K562 (cell line): ENCODE measurements around the gene SLC34A1. TPM values are rescaled to one million over a fixed set of nuclear protein-coding genes. Genes with fewer than 3 reads are reported as not detected.

Source experiments
- ATAC-seq: fragments of 200-7000 bp; cut with Tn5 transposase; 3 replicates; pipeline ENCODE4 v1.9.1; 2020; ENCODE audit warnings: moderate library complexity
- BruUV-seq: library from RNA; stranded (reverse); fragments of 400-500 nt; replicated peaks from 2 replicates; lab custom pipeline; 2021; lab: Mats Ljungman, UMichigan
- CTCF ChIA-PET: fragments of 300-600 bp; formaldehyde crosslinking; extraction: SDS; loops from one replicate; lab custom pipeline; 2021; ENCODE audit warnings: low intra/inter-chr PET ratio; lab: Yijun Ruan, JAX
- POLR2A ChIA-PET: fragments of 300-600, 350-650 bp; sonication (Branson Sonifier 250); formaldehyde crosslinking; extraction: SDS; loops from one replicate; lab custom pipeline; 2021; ENCODE audit warnings: antibody characterized with exemption, inconsistent platforms; lab: Yijun Ruan, JAX
- DNase-seq, 4 experiments: peaks; one replicate each; pipeline versions ENCODE4 v3.0.0 to v3.0.0-alpha.2; 2011 to 2018; ENCODE audit warnings: low spot score in 3 of 4, mixed read lengths in 3 of 4; ENCODE audit errors: extremely low read depth in 1 of 4
- FAIRE-seq: peaks from 2 replicates; lab custom pipeline; 2011; peaks lifted over from hg19 to GRCh38; lab: Jason Lieb, UNC
- H2AFZ ChIP-seq: 2 replicates; pipeline ENCODE4 v1.6.0; 2011; ENCODE audit warnings: low read depth, low read length, control low read depth, inconsistent platforms
- H3K27ac ChIP-seq: fragments of 200-600 bp; 3 replicates; pipeline ENCODE4 v1.8.0; 2011; ENCODE audit warnings: low read depth, mild to moderate bottlenecking, control low read depth, inconsistent platforms, low read length, moderate library complexity, mixed read lengths; ENCODE audit errors: extremely low read depth
- H3K27me3 ChIP-seq, 2 experiments: fragments of 300-600 bp in 1 of 2; 2 replicates in 1 of 2; 3 replicates in 1 of 2; pipeline versions ENCODE4 v1.6.0 to v1.8.0; 2011; ENCODE audit warnings: inconsistent platforms in 2 of 2, low read length in 2 of 2, mild to moderate bottlenecking in 1 of 2, mixed read lengths in 1 of 2, moderate library complexity in 1 of 2; ENCODE audit not compliant: control insufficient read depth in 2 of 2, insufficient read depth in 2 of 2
- H3K36me3 ChIP-seq: fragments of 300-600 bp; 3 replicates; pipeline ENCODE4 v1.8.0; 2011; ENCODE audit warnings: mild to moderate bottlenecking, low read length, inconsistent platforms; ENCODE audit not compliant: control insufficient read depth, insufficient read depth
- H3K4me1 ChIP-seq, 2 experiments: fragments of 200-600 bp in 1 of 2; replicated peaks in 1 of 2; 2 replicates in 1 of 2; 3 replicates in 1 of 2; pipeline versions ENCODE4 v1.5.1 to v1.8.0; 2011; ENCODE audit warnings: inconsistent platforms in 2 of 2, low read length in 2 of 2, mild to moderate bottlenecking in 1 of 2, mixed read lengths in 1 of 2, moderate library complexity in 1 of 2; ENCODE audit not compliant: control insufficient read depth in 2 of 2, insufficient read depth in 2 of 2
- H3K4me2 ChIP-seq: 2 replicates; pipeline ENCODE4 v1.6.1; 2011; ENCODE audit warnings: low read length, control low read depth, inconsistent platforms, mixed read lengths; ENCODE audit not compliant: insufficient read depth
- H3K4me3 ChIP-seq: fragments of 200-600 bp; sonication (generic), shearing (Covaris generic); 2 replicates; pipeline ENCODE4 v1.5.1; 2016; ENCODE audit warnings: control low read depth, inconsistent platforms
- H3K79me2 ChIP-seq: fragments of 200-600 bp; 3 replicates; pipeline ENCODE4 v1.8.0; 2011; ENCODE audit warnings: low read length, inconsistent platforms; ENCODE audit not compliant: control insufficient read depth, insufficient read depth
- H3K9ac ChIP-seq, 2 experiments: 2 replicates each; pipeline versions ENCODE4 v1.6.0 to v1.6.1; 2011; ENCODE audit warnings: low read depth in 2 of 2, low read length in 2 of 2, control low read depth in 1 of 2, inconsistent platforms in 1 of 2, mild to moderate bottlenecking in 1 of 2, mixed read lengths in 1 of 2; ENCODE audit not compliant: insufficient read depth in 1 of 2
- H3K9me1 ChIP-seq: one replicate; pipeline ENCODE4 v1.6.0; 2011; ENCODE audit warnings: inconsistent platforms, mild to moderate bottlenecking, low read length, moderate library complexity; ENCODE audit not compliant: control insufficient read depth, insufficient read depth
- H3K9me3 ChIP-seq: replicated peaks from 2 replicates; pipeline ENCODE4 v1.5.1; 2011; ENCODE audit warnings: low read depth, low read length, inconsistent platforms; ENCODE audit not compliant: control insufficient read depth, insufficient read depth
- H4K20me1 ChIP-seq: replicated peaks from 2 replicates; pipeline ENCODE4 v1.6.1; 2011; ENCODE audit warnings: low read length, inconsistent platforms, mixed read lengths; ENCODE audit not compliant: control insufficient read depth, insufficient read depth
- ARHGAP35 ChIP-seq: fragments of 450-650 bp; IDR thresholded peaks from 2 replicates; pipeline ENCODE4 v1.6.1; 2018; ENCODE audit not compliant: partially characterized antibody
- CBFA2T2 ChIP-seq: fragments of 450-650 bp; conservative IDR thresholded peaks from 2 replicates; pipeline ENCODE4 v1.6.1; 2017; ENCODE audit warnings: mild to moderate bottlenecking
- CCNT2 ChIP-seq: IDR thresholded peaks from 2 replicates; pipeline ENCODE4 v1.6.1; 2011; ENCODE audit warnings: borderline replicate concordance, low read depth, mild to moderate bottlenecking, moderate library complexity, mixed read lengths, low read length; ENCODE audit not compliant: insufficient read length; ENCODE audit errors: extremely low read depth
- CREBBP ChIP-seq: IDR thresholded peaks from one replicate; pipeline ENCODE4 v1.6.1; 2012; ENCODE audit warnings: low read depth, mild to moderate bottlenecking, control low read depth, inconsistent platforms, low read length
- HEY1 ChIP-seq: fragments of 250-450 bp; sonication (Bioruptor Pico); IDR thresholded peaks from 2 replicates; pipeline ENCODE4 v1.5.0; 2020; ENCODE audit warnings: mild to moderate bottlenecking, moderate library complexity, borderline replicate concordance
- HNRNPUL1 ChIP-seq: fragments of 200-400 bp; formaldehyde crosslinking; IDR thresholded peaks from 2 replicates; pipeline ENCODE4 v1.6.1; 2017; ENCODE audit warnings: low read length
- POLR2AphosphoS5 ChIP-seq: IDR thresholded peaks from 2 replicates; pipeline ENCODE4 v1.6.1; 2011; ENCODE audit warnings: mild to moderate bottlenecking, low read depth, low read length, moderate library complexity; ENCODE audit not compliant: control insufficient read depth, insufficient read depth
- POLR2B ChIP-seq: fragments of 450-650 bp; IDR thresholded peaks from 2 replicates; pipeline ENCODE4 v1.6.1; 2018; ENCODE audit warnings: low read depth; ENCODE audit not compliant: partially characterized antibody
- POLR2G ChIP-seq: fragments of 200-400 bp; formaldehyde crosslinking; IDR thresholded peaks from 2 replicates; pipeline ENCODE4 v1.6.1; 2017; ENCODE audit warnings: low read depth, mild to moderate bottlenecking, antibody characterized with exemption, low read length, moderate library complexity
- RBM22 ChIP-seq: fragments of 200-400 bp; formaldehyde crosslinking; IDR thresholded peaks from 2 replicates; pipeline ENCODE4 v1.6.1; 2018; ENCODE audit warnings: low read length, low read depth; ENCODE audit not compliant: poor library complexity, severe bottlenecking
- XRCC4 ChIP-seq: IDR thresholded peaks from one replicate; pipeline ENCODE4 v1.6.1; 2011; ENCODE audit not compliant: insufficient read depth, insufficient read length; ENCODE audit errors: extremely low read depth
- ZBTB33 ChIP-seq: sonication (generic); formaldehyde crosslinking; IDR thresholded peaks from 2 replicates; pipeline ENCODE4 v1.8.1; 2023; ENCODE audit warnings: mild to moderate bottlenecking, missing genetic modification reagents
- ZNF232 ChIP-seq: sonication (generic); formaldehyde crosslinking; IDR thresholded peaks from 2 replicates; pipeline ENCODE4 v1.8.0; 2022; ENCODE audit warnings: mild to moderate bottlenecking, missing genetic modification reagents
- ZNF586 ChIP-seq: fragments of 450-650 bp; formaldehyde crosslinking; conservative IDR thresholded peaks from 2 replicates; pipeline ENCODE4 v1.4.0; 2020; ENCODE audit warnings: mild to moderate bottlenecking, moderate library complexity
- WGBS: fragments of 100-300 bp; shearing (Covaris generic); methylation state at CpG from one replicate; pipeline ENCODE4 v1.1.6; 2016; ENCODE audit warnings: low coverage, mixed read lengths; ENCODE audit not compliant: insufficient coverage; ENCODE audit errors: missing lambda C conversion rate; 5-methylcytosine and 5-hydroxymethylcytosine counted together
- in situ Hi-C: fragments of 300-500 bp; cut with MboI; formaldehyde crosslinking; loops from 4 replicates; pipeline ENCODE4 v1.15.0; 2018; ENCODE audit warnings: inconsistent platforms, mixed read lengths
- intact Hi-C: fragments of 100-400 bp; cut with micrococcal nuclease; formaldehyde crosslinking; loops from 2 replicates; pipeline ENCODE4 v1.14.2; 2022
- polyA plus RNA-seq, 8 experiments: library from polyadenylated mRNA; depleted of rRNA in 4 of 8; stranded (reverse) in 5 of 8; unstranded in 3 of 8; fragments of >200 nt; fragmentation: Nextera tagmentation in 2 of 8; fragmentation: Illumina TruSeq in 1 of 8; extraction: Ambion mirVana in 2 of 8; extraction: Trizol in 1 of 8; gene quantifications; 2 replicates each; pipeline versions ENCODE4 v1.2.1 to v1.2.3, GENCODE V29; 2011 to 2014; ENCODE audit warnings: inconsistent platforms in 1 of 8, missing spikeins in 1 of 8
- total RNA-seq, 7 experiments: library from RNA; depleted of rRNA in 6 of 7; stranded (reverse); fragments of >200 nt in 6 of 7; fragmentation: Illumina TruSeq in 2 of 7; extraction: Trizol in 2 of 7; gene quantifications; 2 replicates each; pipeline versions ENCODE4 v1.2.1 to v1.2.3, GENCODE V29; 2011 to 2021; ENCODE audit warnings: low replicate concordance in 1 of 7
- TF ChIP-seq, protein P1 (sequence below): fragments of 250-450 bp; sonication (Bioruptor Pico); IDR thresholded peaks from 2 replicates; pipeline ENCODE4 v1.8.0; 2021; ENCODE audit warnings: mild to moderate bottlenecking, moderate library complexity
- TF ChIP-seq, protein P2 (sequence below): fragments of 450-650 bp; IDR thresholded peaks from 2 replicates; pipeline ENCODE4 v1.6.1; 2018; ENCODE audit not compliant: partially characterized antibody

The SLC34A1 gene
- total and polyA plus RNA-seq, 9 of the 15 experiments (the other 6 are each of a cell fraction or from before 2014, with no cell fraction given): not detected

GRCh38 chr5:177438468-177438867, 54.2 kb downstream of the SLC34A1 start:
- ATAC-seq (peak; percentile 8), FAIRE-seq (no peak), DNase-seq (no peak)
- Histone ChIP-seq H3K27ac (no peak overlapping the region), H3K9me3 (no peaks in the 10 kb centered on the region), H3K4me3 (no peak overlapping the region), H2AFZ (no peak overlapping the region), H3K4me1 (peaks cover 0 to 29% of the 10 kb centered on the region in 2 experiments; a peak in 2 of 5 replicates), H3K9ac (peak overlapping the region in 1 of 2 experiments; percentile 47; a peak in 2 of 4 replicates), H3K36me3 (peaks cover 94% of the 10 kb centered on the region; the same call in 2 of the 3 replicates), H3K4me2 (no peak overlapping the region), H3K79me2 (no peaks in the 10 kb centered on the region), H3K9me1 (no peaks in the 10 kb centered on the region), H4K20me1 (peaks cover 8% of the 10 kb centered on the region; the same call in 1 of the 2 replicates), H3K27me3 (no peaks in the 10 kb centered on the region)
- intact Hi-C loops (no loop called here), in situ Hi-C loops (no loop called here)
- BruUV-seq: no TSS peak
- CTCF ChIA-PET: no interaction called here
- WGBS: 88% methylated on average over 7 of the region's 10 CpGs
- POLR2A ChIA-PET: interaction anchor here (1.0 to 2.7 kb wide), 3 partner anchors 11 to 50 kb away, joined by 3 to 12 read pairs (median 7); no protein-coding TSS in a partner anchor
- peak; percentile 65 for TF ChIP-seq POLR2B
- TF ChIP-seq, protein P1, sequence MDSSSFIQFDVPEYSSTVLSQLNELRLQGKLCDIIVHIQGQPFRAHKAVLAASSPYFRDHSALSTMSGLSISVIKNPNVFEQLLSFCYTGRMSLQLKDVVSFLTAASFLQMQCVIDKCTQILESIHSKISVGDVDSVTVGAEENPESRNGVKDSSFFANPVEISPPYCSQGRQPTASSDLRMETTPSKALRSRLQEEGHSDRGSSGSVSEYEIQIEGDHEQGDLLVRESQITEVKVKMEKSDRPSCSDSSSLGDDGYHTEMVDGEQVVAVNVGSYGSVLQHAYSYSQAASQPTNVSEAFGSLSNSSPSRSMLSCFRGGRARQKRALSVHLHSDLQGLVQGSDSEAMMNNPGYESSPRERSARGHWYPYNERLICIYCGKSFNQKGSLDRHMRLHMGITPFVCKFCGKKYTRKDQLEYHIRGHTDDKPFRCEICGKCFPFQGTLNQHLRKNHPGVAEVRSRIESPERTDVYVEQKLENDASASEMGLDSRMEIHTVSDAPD (CRISPR knock-in tag): no peak
- TF ChIP-seq CREBBP: no peak
- TF ChIP-seq CCNT2: no peak
- peak; percentile 43 for TF ChIP-seq RBM22
- TF ChIP-seq CBFA2T2: no peak
- peak; percentile 72 for TF ChIP-seq POLR2G
- no peak for TF ChIP-seq HNRNPUL1
- no peak for TF ChIP-seq HEY1 (CRISPR knock-in tag)
- no peak for TF ChIP-seq ZNF232 (CRISPR knock-in tag)
- no peak for TF ChIP-seq ZNF586 (CRISPR knock-in tag)
- TF ChIP-seq POLR2AphosphoS5: peak; percentile 55; the same call in 1 of the 2 replicates
- TF ChIP-seq, protein P2, sequence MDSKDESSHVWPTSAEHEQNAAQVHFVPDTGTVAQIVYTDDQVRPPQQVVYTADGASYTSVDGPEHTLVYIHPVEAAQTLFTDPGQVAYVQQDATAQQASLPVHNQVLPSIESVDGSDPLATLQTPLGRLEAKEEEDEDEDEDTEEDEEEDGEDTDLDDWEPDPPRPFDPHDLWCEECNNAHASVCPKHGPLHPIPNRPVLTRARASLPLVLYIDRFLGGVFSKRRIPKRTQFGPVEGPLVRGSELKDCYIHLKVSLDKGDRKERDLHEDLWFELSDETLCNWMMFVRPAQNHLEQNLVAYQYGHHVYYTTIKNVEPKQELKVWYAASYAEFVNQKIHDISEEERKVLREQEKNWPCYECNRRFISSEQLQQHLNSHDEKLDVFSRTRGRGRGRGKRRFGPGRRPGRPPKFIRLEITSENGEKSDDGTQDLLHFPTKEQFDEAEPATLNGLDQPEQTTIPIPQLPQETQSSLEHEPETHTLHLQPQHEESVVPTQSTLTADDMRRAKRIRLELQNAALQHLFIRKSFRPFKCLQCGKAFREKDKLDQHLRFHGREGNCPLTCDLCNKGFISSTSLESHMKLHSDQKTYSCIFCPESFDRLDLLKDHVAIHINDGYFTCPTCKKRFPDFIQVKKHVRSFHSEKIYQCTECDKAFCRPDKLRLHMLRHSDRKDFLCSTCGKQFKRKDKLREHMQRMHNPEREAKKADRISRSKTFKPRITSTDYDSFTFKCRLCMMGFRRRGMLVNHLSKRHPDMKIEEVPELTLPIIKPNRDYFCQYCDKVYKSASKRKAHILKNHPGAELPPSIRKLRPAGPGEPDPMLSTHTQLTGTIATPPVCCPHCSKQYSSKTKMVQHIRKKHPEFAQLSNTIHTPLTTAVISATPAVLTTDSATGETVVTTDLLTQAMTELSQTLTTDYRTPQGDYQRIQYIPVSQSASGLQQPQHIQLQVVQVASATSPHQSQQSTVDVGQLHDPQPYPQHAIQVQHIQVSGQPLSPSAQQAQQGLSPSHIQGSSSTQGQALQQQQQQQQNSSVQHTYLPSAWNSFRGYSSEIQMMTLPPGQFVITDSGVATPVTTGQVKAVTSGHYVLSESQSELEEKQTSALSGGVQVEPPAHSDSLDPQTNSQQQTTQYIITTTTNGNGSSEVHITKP: no peak
- no peak for TF ChIP-seq XRCC4
- TF ChIP-seq ARHGAP35: no peak
- TF ChIP-seq ZBTB33 (CRISPR knock-in tag): 0 out of 2 replicates have a peak, but pooled peaks have one; percentile 31
